Measurements from ENCODE around the gene JUND.

DNA sequence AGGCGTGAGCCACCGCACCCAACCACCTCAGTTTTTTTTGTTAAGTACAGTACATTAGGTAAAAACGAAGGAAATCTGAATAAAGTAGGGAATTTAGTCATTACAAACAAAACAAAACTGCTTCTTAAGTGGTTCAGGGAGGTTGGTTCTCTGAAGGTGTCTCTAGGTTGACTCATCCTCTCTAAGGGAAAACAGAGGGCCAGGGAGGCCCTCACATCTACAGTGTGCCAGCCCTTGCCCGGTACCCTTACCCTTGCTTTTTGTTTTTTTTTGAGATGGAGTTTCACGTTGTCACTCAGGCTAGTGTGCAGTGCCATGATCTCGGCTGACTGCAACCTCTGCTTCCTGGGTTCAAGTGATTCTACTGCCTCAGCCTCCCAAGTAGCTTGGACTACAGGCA, 17.2 kb upstream of the JUND start:
- TF ChIP-seq EZH2phosphoT487 (IDR thresholded peaks at IDR 0.05; ENCODE audit: borderline replicate concordance, low read depth) (no peak), SMC3 (IDR thresholded peaks at IDR 0.05; ENCODE audit: low read depth, low read length) (no peak), CTCF (IDR thresholded peaks at IDR 0.05) (no peak), ELF1 (IDR thresholded peaks at IDR 0.05) (no peak), GABPA (IDR thresholded peaks at IDR 0.05; ENCODE audit: low read depth) (no peak), TEAD4 (IDR thresholded peaks at IDR 0.05; ENCODE audit: borderline replicate concordance, insufficient read depth) (no peak), GATA2 (CRISPR knock-in tag; IDR thresholded peaks at IDR 0.05) (no peak), REST (IDR thresholded peaks at IDR 0.05; ENCODE audit: low read depth, low read length) (no peak), MXI1 (IDR thresholded peaks at IDR 0.05; ENCODE audit: low read depth, low read length) (no peak), JUND (IDR thresholded peaks at IDR 0.05) (no peak), EP300 (IDR thresholded peaks at IDR 0.05; ENCODE audit: borderline replicate concordance in 1 of 2, low read depth in 1 of 2, low read length in 1 of 2) (no peak), POLR2AphosphoS5 (IDR thresholded peaks at IDR 0.05; ENCODE audit: low read depth, low read length) (no peak), RAD21 (IDR thresholded peaks at IDR 0.05; ENCODE audit: low read length) (no peak)
- TF ChIP-seq, protein P1, sequence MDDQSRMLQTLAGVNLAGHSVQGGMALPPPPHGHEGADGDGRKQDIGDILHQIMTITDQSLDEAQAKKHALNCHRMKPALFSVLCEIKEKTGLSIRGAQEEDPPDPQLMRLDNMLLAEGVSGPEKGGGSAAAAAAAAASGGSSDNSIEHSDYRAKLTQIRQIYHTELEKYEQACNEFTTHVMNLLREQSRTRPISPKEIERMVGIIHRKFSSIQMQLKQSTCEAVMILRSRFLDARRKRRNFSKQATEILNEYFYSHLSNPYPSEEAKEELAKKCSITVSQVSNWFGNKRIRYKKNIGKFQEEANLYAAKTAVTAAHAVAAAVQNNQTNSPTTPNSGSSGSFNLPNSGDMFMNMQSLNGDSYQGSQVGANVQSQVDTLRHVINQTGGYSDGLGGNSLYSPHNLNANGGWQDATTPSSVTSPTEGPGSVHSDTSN (IDR thresholded peaks at IDR 0.05), result no peak
